DMS 273 (cell line): ENCODE results near the gene PSORS1C2.
"Not testable (repeated sequence)": the region's sequence is repeated elsewhere in the genome, so short reads cannot be mapped to it uniquely, and the experiment has no call there.

Experiments
- DNase-seq: peaks from one replicate; lab custom pipeline; 2025; ENCODE audit not compliant: unreplicated experiment; lab: John Stamatoyannopoulos, UW

PSORS1C2 gene

GRCh38 chr6:31138982-31139381, at the start of gene PSORS1C2:
TSS of gene PSORS1C2 (minus strand) at chr6:31139066. CDS start at chr6:31139026, 40 bp downstream.
- no peak for DNase-seq

- DNase-seq = no peak
Observed at GRCh38 chr6:31187780-31188194, 48.9 kb upstream of the PSORS1C2 start.

GRCh38 chr6:31186052-31186734, 47.3 kb upstream of the PSORS1C2 start:
- no peak for DNase-seq

DNA sequence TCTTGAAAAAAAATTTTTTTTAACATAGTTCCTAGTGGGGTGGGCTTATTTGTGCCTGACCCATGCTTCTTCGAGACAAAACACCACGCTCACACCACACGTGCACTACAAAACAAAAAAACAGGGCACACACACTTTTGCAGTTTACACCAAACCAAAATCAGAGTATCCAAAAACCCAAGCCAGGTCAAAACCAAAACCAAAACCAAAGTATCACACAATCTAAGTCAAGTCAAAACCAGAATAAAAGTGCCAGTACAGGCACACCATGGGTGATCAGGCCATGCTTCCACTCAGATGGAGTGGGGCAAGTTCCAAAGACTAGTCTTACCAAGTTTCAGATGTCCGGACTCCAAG, 46.8 kb upstream of the PSORS1C2 start:
- DNase-seq = not testable (repeated sequence)

- DNase-seq = not testable (repeated sequence)
Observed at GRCh38 chr6:31183859-31184258, 45.0 kb upstream of the PSORS1C2 start.

DNA sequence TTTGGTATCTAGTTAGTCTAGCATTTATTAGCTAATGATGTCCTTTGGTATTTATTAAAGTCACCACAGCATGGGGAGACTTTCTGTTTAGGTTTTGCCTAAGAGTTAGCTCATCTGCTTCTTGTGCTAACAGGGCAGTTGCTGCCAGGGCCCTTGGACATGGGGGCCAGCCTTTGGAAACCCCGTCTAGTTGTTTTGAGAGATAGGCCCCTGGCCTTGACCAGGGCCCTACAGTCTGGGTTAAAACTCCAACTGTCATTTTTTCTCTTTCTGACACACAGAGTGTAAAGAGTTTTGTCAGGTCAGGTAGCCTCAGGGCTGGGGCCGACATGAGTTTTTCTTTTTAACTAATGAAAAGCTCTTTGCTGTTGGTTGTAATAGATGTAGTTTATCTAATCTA, 44.4 kb upstream of the PSORS1C2 start:
- DNase-seq = not testable (repeated sequence)

DNA sequence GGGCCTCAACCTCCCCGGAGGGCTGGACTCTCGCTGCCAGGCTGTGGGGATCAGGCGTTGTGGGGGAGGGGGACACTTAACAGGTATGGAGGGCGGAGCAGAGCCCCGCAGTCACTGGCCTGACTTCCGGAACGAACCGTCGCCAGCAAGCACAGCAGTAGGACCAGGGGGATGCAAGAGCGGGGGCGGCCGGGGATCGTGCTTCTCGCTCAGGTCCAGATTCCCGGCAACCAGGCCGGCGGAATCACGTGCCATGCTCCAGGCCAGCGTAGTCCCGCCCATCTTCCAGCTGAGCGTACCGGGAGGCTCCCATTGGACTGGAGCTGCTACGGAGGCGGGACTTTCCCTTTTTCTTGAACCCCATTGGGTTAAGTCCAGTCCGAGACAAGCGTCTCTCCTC, 41.6 kb upstream of the PSORS1C2 start:
- DNase-seq = no peak

DNA sequence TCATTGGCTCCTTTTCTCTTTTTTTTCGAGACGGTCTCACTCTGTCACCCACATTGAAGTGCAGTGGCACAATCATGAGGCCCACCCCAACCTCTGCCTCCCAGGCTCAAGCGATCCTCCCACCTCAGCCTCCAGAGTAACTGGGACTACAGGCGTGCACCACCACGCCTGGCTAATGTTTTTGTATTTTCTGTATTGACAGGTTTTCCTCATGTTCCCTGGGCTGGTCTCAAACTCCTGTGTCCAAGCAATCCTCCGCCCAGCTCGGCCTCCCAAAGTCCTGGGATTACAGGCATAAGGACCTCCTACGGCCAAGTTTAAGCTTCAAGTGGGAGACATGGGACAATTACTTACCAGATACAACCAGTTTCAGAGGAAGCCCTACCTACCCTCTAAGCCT, 41.0 kb upstream of the PSORS1C2 start:
- DNase-seq = no peak

- no peak for DNase-seq
Observed at GRCh38 chr6:31179042-31179386, 40.1 kb upstream of the PSORS1C2 start.

GRCh38 chr6:31178143-31179041, 39.5 kb upstream of the PSORS1C2 start:
- DNase-seq = no peak

DNA sequence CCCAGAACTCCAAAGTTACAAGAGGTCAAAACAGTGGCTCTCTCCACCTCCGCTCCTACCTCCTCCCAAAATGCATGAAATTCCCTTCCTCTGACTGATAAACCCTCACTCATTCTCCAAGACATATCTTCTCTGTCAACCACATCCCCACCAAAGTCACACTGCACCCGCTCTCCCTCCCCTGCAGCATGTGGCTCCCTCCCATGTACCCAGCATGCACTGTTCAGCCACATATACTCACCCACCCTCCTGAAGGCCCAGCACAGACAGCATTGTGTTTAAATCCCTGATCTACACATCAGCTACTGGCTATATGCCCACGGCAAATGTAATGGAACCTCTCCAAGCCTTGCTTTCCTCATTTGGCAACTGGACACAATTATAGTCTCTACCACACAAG, 37.1 kb upstream of the PSORS1C2 start:
- no peak for DNase-seq

DNA sequence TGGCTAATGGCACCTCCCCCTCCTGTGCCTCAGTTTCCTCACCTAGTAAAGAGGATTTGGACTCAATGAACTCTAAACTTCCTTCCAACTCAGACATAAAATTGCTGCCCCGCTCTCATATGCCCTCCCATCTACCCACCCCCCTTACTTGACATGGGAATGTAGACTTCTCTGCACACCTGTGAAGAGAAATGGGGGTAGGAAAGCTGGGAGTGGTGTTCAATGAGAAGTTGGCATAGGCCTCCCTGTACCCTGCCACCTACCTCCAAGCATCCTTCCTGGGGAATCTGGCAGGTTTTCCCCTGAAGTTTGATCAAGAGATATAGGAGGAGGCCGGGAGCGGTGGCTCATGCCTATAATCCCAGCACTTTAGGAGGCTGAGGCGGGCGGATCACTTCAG, 35.5 kb upstream of the PSORS1C2 start:
- DNase-seq = no peak

GRCh38 chr6:31173406-31173805, 34.5 kb upstream of the PSORS1C2 start:
- DNase-seq = no peak

DNA sequence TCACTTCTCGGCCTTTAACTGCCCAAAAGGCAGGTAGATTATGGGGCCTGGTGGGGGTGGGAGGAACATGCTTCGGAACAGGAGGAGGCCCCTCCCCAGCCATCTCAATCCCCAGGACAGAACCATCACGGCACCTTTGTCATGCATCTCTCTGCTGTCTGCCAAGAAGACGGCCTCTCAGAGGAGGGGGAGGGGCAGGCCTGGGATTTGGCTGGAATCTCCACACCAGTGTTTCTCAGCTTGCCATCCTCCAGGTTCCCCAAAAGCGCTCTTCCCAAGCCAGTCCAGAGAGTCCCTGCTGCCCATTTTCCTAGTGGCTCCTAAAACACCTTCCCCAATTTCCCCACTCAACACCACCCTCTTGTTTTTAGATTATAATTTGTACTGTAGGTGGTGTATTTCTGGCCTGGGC, 34.1 kb upstream of the PSORS1C2 start:
- DNase-seq = no peak

GRCh38 chr6:31171931-31172905, 33.4 kb upstream of the PSORS1C2 start:
- no peak for DNase-seq

GRCh38 chr6:31170987-31171671, 32.3 kb upstream of the PSORS1C2 start:
- DNase-seq = no peak

GRCh38 chr6:31170600-31170881, 31.7 kb upstream of the PSORS1C2 start, which contains the start of gene POU5F1:
TSS of gene POU5F1 (minus strand) at chr6:31170682. CDS start at chr6:31170620, 62 bp downstream.
- DNase-seq = no peak

- not testable (repeated sequence) for DNase-seq
Observed at GRCh38 chr6:31169858-31170599, 31.2 kb upstream of the PSORS1C2 start.

DNA sequence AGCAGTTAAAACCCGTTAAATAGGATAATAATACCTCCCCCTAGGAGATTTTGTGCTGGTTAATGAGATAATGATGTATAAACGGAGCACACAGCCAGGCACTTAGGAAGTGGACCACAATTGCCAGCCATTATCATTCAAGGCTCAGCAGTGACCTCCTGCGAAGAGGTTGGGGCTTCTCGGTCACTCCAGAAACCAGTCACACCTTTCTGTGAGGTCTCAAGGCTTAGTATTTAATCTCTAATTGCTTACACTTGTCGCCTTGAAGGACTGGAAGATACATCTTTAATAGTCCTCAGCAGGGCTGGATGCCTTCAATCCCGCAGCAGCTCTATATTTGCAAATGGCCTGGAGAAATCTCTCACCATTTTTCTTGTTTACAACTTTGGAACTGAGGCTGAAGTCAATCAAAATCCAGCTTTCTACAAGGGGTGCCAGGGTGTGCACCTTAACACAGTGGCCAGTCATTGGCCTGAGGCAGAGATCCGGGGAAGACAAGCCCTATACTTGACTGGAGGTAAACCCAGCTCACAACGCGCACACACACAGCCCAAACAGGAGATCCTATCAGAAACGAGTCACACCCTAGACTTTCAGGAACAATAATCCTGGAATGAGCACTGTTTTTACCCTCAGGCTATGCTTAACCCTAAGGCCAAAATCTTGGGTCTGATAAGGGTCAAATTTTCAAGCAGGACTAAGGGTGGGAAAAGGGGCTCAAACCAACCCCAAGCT, 30.4 kb upstream of the PSORS1C2 start:
- no peak for DNase-seq
